Ectodermal cell (in vitro differentiated cells): ENCODE data around the gene FLNA. TPM values are rescaled to one million over a fixed set of nuclear protein-coding genes. Genes with fewer than 3 reads are reported as not detected.

ENCODE experiments used
- H3K27ac ChIP-seq: 2 replicates; pipeline ENCODE4 v1.7.0; 2013; ENCODE audit warnings: mild to moderate bottlenecking, low read depth, low read length; ENCODE audit not compliant: insufficient read depth, poor library complexity, severe bottlenecking
- H3K27me3 ChIP-seq: 2 replicates; pipeline ENCODE4 v1.7.0; 2013; ENCODE audit warnings: mild to moderate bottlenecking, low read length; ENCODE audit not compliant: insufficient read depth, control insufficient read depth, poor library complexity, severe bottlenecking
- H3K36me3 ChIP-seq: one replicate; pipeline ENCODE4 v1.7.0; 2013; ENCODE audit warnings: low read length; ENCODE audit not compliant: control insufficient read depth, insufficient read depth
- H3K4me1 ChIP-seq: one replicate; pipeline ENCODE4 v1.7.0; 2013; ENCODE audit warnings: low read length; ENCODE audit not compliant: control insufficient read depth, insufficient read depth
- H3K4me3 ChIP-seq: 2 replicates; pipeline ENCODE4 v1.7.0; 2013; ENCODE audit warnings: low read depth, low read length, control low read depth; ENCODE audit not compliant: insufficient read depth
- H3K9me3 ChIP-seq: 2 replicates; pipeline ENCODE4 v1.7.0; 2013; ENCODE audit warnings: mild to moderate bottlenecking, low read length, moderate library complexity; ENCODE audit not compliant: control insufficient read depth
- WGBS, 2 experiments: methylation state at CpG; one replicate each; pipeline ENCODE4 v1.1.7; 2013; ENCODE audit warnings: missing lambda C conversion rate in 2 of 2; 5-methylcytosine and 5-hydroxymethylcytosine counted together
- polyA plus RNA-seq, 4 experiments: library from polyadenylated mRNA; stranded (reverse); fragments of 50-300 nt; gene quantifications; one replicate each; pipeline ENCODE4 v1.2.3, GENCODE V29; 2013

The FLNA gene, protein sequence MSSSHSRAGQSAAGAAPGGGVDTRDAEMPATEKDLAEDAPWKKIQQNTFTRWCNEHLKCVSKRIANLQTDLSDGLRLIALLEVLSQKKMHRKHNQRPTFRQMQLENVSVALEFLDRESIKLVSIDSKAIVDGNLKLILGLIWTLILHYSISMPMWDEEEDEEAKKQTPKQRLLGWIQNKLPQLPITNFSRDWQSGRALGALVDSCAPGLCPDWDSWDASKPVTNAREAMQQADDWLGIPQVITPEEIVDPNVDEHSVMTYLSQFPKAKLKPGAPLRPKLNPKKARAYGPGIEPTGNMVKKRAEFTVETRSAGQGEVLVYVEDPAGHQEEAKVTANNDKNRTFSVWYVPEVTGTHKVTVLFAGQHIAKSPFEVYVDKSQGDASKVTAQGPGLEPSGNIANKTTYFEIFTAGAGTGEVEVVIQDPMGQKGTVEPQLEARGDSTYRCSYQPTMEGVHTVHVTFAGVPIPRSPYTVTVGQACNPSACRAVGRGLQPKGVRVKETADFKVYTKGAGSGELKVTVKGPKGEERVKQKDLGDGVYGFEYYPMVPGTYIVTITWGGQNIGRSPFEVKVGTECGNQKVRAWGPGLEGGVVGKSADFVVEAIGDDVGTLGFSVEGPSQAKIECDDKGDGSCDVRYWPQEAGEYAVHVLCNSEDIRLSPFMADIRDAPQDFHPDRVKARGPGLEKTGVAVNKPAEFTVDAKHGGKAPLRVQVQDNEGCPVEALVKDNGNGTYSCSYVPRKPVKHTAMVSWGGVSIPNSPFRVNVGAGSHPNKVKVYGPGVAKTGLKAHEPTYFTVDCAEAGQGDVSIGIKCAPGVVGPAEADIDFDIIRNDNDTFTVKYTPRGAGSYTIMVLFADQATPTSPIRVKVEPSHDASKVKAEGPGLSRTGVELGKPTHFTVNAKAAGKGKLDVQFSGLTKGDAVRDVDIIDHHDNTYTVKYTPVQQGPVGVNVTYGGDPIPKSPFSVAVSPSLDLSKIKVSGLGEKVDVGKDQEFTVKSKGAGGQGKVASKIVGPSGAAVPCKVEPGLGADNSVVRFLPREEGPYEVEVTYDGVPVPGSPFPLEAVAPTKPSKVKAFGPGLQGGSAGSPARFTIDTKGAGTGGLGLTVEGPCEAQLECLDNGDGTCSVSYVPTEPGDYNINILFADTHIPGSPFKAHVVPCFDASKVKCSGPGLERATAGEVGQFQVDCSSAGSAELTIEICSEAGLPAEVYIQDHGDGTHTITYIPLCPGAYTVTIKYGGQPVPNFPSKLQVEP (N-terminal part only)
- polyA plus RNA-seq (2013, experiment 1 of 4) = 614 TPM
- 687 TPM for polyA plus RNA-seq (2013, experiment 2 of 4)
- polyA plus RNA-seq (2013, experiment 3 of 4) = 500 TPM
- 579 TPM for polyA plus RNA-seq (2013, experiment 4 of 4)

DNA sequence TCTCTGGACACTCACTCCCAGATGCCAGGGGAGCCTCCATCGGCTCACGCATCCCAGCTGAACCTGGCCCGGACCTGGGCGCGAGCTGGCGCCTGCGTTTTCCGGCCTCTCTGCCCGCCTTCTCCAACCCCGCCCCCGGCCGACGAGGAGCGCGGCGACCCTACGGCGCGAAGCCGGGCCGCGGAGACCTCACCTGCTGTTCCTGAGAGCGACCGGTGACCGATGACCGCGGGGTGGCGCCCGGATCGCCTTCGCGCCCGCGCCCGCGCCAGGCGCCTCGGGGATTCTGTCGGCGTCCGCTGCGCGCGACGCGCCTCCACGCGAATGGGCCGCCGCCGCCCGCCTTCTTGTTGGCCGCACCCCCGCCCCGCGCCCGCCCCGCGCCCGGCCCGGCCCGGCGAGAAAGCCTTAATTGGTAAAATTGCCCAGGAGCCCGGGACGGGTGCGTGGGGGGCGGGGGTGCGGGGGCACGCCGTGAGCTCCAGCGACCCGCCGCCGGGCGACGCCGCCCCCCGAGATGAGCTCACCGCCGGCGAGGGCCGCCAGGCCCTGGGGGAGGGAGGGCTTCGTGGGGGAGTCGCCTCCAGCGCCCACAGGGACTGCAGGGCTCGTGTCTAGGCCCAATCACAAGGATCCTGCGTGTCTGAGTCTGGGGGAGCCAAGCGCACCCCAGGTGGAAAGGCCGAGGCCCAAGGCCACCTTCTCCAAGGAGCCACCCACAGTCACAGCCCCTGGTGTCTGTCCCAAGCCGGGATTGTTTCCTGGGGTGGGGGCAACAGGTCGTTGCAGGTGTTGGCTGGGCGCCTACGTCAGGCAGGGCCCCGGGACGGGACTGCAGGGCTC is at the start of gene FLNA:
TSS of gene FLNA (minus strand) at position 322 of the 843 bp plus-strand sequence. CDS start 3,389 bp downstream, outside the sequence.
- Histone ChIP-seq H3K36me3 (no peaks in the 10 kb centered on the region), H3K4me3 (peak within 1 kb of the TSS; percentile 20), H3K9me3 (no peaks in the 10 kb centered on the region), H3K27ac (no peak within 1 kb of the TSS), H3K4me1 (no peaks in the 10 kb centered on the region), H3K27me3 (peaks cover 29% of the 10 kb centered on the region)
- 6 to 8% methylated on average over 90 to 95 of the region's 95 CpGs for WGBS, 2 experiments

GRCh38 chrX:154420402-154420756 is 45.9 kb upstream of the FLNA start:
- Histone ChIP-seq H3K4me3 (no peak overlapping the region), H3K27me3 (no peaks in the 10 kb centered on the region), H3K4me1 (no peaks in the 10 kb centered on the region), H3K9me3 (no peaks in the 10 kb centered on the region), H3K27ac (no peak overlapping the region), H3K36me3 (no peaks in the 10 kb centered on the region)
- 96% methylated on average over 10 of the region's 10 CpGs for WGBS, 2 experiments

DNA sequence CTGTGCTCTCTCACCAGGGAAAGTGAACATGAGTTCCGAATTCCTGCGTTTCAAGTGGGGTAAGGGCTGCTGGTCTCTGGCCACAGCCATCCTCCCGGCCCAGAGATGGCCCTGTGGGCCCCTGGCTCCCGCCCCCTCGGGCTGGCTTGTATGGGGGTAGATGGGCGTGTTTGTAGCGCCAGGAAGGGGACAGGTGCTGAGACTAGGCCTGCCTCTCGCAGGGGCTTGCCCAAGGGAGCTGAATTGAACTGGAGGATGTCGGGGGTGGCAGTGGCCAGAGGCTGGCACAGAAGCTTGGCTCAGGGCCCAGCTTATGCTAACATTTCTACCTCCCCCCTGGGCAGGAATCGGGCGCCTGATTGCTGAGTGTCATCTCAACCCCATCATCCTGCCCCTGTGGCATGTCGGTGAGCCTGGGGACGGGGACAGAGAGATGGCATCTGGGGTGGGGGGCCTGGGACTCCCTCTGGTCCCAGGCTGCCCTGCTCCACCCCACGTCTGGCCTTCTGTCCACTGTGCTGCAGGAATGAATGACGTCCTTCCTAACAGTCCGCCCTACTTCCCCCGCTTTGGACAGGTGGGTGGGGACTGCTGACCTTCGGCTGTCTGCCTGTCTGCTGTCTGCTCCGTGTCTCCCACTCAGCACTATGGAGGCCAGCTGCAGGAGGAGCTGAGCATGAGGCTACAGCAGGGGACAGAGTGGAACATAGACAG is 45.4 kb upstream of the FLNA start:
- WGBS, 2 experiments = 94 to 95% methylated on average over 19 of the region's 19 CpGs
- Histone ChIP-seq H3K36me3 (no peaks in the 10 kb centered on the region), H3K9me3 (no peaks in the 10 kb centered on the region), H3K4me1 (no peaks in the 10 kb centered on the region), H3K27me3 (no peaks in the 10 kb centered on the region), H3K4me3 (no peak overlapping the region), H3K27ac (no peak overlapping the region)

DNA sequence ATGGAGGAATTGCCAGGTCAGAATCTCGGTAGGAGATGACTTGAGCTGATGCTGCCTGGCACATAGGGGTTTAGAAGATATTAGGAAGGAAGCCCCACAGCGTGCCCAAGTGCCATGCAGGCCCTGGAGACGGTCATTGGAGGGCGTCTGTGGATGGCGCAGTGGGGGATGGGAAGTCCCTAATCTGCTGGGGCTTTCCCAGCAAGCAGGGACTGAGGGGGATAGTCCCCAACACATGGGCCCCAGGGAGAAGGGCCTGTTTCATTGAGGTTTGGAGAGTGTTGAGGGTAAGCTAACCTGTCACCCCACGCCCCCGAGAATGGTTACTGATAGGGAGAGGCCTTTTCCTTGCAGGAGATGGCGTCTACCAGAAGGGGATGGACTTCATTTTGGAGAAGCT is 44.8 kb upstream of the FLNA start:
- Histone ChIP-seq H3K4me3 (no peak overlapping the region), H3K9me3 (no peaks in the 10 kb centered on the region), H3K36me3 (no peaks in the 10 kb centered on the region), H3K27ac (no peak overlapping the region), H3K27me3 (no peaks in the 10 kb centered on the region), H3K4me1 (no peaks in the 10 kb centered on the region)
- WGBS, 2 experiments = 93 to 95% methylated on average over 8 of the region's 8 CpGs

DNA sequence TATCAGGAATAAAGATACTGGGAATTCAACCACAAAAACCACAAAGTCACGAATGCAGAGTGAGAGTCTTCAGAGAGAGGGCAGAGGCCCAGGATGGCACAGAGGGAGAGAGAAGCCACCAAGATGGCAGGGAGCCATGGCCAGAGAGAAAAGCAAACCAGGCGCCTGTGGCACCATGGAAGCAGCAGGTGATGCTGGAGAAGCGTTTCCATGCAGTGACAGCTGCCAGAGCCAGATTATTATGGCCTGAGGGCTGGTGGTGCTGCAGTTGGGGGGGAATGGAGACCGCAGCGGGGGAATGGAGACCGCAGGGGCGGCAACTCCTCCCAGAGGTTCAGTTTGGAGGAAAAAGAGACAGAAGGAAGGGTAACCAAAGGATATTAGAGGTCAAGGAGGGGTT is 42.7 kb upstream of the FLNA start:
- H3K36me3 ChIP-seq = no peaks in the 10 kb centered on the region
- no peak overlapping the region for H3K27ac ChIP-seq
- no peaks in the 10 kb centered on the region for H3K27me3 ChIP-seq
- peaks cover 4% of the 10 kb centered on the region for H3K4me1 ChIP-seq
- WGBS, 2 experiments = 90 to 91% methylated on average over 7 of the region's 7 CpGs
- no peaks in the 10 kb centered on the region for H3K9me3 ChIP-seq
- H3K4me3 ChIP-seq = no peak overlapping the region

- Histone ChIP-seq H3K27me3 (no peaks in the 10 kb centered on the region), H3K9me3 (no peaks in the 10 kb centered on the region), H3K4me1 (peaks cover 4% of the 10 kb centered on the region), H3K27ac (no peak overlapping the region), H3K36me3 (no peaks in the 10 kb centered on the region), H3K4me3 (no peak overlapping the region)
- 90 to 95% methylated on average over 8 of the region's 8 CpGs for WGBS, 2 experiments
These were observed 38.7 kb upstream of the FLNA start for GRCh38 chrX:154413142-154413541.

- WGBS, 2 experiments = 69 to 71% methylated on average over 4 of the region's 4 CpGs
These were observed 38.0 kb upstream of the FLNA start for GRCh38 chrX:154412468-154412867.

DNA sequence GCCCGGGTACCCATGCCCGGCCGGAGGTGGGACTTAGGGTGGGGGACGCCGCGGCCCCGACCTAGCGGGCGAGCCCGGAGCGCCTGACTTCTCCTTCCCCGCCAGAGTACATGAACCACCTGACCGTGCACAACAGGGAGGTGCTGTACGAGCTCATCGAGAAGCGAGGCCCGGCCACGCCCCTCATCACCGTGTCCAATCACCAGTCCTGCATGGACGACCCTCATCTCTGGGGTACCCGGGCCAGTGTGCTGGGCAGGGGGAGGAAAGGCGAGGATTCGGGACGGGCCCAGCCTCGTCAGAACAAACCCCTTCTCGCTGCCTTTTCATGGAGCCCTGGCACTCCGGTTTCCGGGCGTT is 37.5 kb upstream of the FLNA start:
- Histone ChIP-seq H3K36me3 (no peaks in the 10 kb centered on the region), H3K27ac (no peak overlapping the region), H3K27me3 (no peaks in the 10 kb centered on the region), H3K4me1 (peaks cover 4% of the 10 kb centered on the region), H3K9me3 (no peaks in the 10 kb centered on the region), H3K4me3 (peak overlapping the region; percentile 58)
- 3 to 5% methylated on average over 29 of the region's 29 CpGs for WGBS, 2 experiments

More at GRCh38 chrX:154412468-154412867, 38.0 kb upstream of the FLNA start:
- Histone ChIP-seq H3K4me1 (peaks cover 4% of the 10 kb centered on the region), H3K27me3 (no peaks in the 10 kb centered on the region), H3K36me3 (no peaks in the 10 kb centered on the region), H3K4me3 (peak overlapping the region; percentile 58), H3K27ac (no peak overlapping the region), H3K9me3 (no peaks in the 10 kb centered on the region)
